Esophagus (tissue), 2 donors: Measurements from ENCODE around the gene TMEM150C. TPM values are rescaled to one million over a fixed set of nuclear protein-coding genes. Genes with fewer than 3 reads are reported as not detected.
"Not testable (repeated sequence)": the region's sequence is repeated elsewhere in the genome, so short reads cannot be mapped to it uniquely, and the experiment has no call there.

Experiments
- H3K27ac ChIP-seq, 2 donors: one replicate each; pipeline ENCODE4 v1.5.1; 2013; ENCODE audit warnings: low read depth in 2 of 2, mild to moderate bottlenecking in 2 of 2, inconsistent platforms in 1 of 2, low read length in 1 of 2, moderate library complexity in 1 of 2
- H3K27me3 ChIP-seq, 2 donors: one replicate each; pipeline ENCODE4 v1.6.1; 2013; ENCODE audit warnings: low read length in 2 of 2, control low read depth in 1 of 2, mild to moderate bottlenecking in 1 of 2; ENCODE audit not compliant: insufficient read depth in 2 of 2, control insufficient read depth in 1 of 2
- H3K36me3 ChIP-seq, 2 donors: one replicate each; pipeline ENCODE4 v1.6.1; 2013; ENCODE audit warnings: low read length in 1 of 2; ENCODE audit not compliant: control insufficient read depth in 2 of 2, insufficient read depth in 2 of 2
- H3K4me1 ChIP-seq, 2 donors: one replicate each; pipeline ENCODE4 v1.6.1; 2013; ENCODE audit warnings: low read length in 1 of 2; ENCODE audit not compliant: control insufficient read depth in 2 of 2, insufficient read depth in 2 of 2
- H3K4me3 ChIP-seq, 2 donors: one replicate each; pipeline ENCODE4 v1.5.1; 2013; ENCODE audit warnings: low read length in 2 of 2, mild to moderate bottlenecking in 2 of 2, low read depth in 1 of 2, moderate library complexity in 1 of 2
- H3K9me3 ChIP-seq, 2 donors: one replicate each; pipeline ENCODE4 v1.6.1; 2013; ENCODE audit warnings: mild to moderate bottlenecking in 2 of 2, low read depth in 1 of 2, low read length in 1 of 2, moderate library complexity in 1 of 2; ENCODE audit not compliant: control insufficient read depth in 2 of 2, insufficient read depth in 1 of 2
- WGBS, 2 donors: extraction: QIAGEN DNeasy Blood & Tissue Kit; methylation state at CpG; one replicate each; pipeline ENCODE4 v1.1.7; 2013; 5-methylcytosine and 5-hydroxymethylcytosine counted together
- polyA plus RNA-seq, 2 donors: library from polyadenylated mRNA; stranded (reverse); fragments of 200-250 nt; gene quantifications; one replicate each; pipeline ENCODE4 v1.2.3, GENCODE V29; 2013
- donor health status: healthy with polysubstance abuse.
- donor health status: Bipolar disorder and iron deficiency.

TMEM150C gene
- polyA plus RNA-seq, 2 donors, result 1.2 to 4.0 TPM

DNA sequence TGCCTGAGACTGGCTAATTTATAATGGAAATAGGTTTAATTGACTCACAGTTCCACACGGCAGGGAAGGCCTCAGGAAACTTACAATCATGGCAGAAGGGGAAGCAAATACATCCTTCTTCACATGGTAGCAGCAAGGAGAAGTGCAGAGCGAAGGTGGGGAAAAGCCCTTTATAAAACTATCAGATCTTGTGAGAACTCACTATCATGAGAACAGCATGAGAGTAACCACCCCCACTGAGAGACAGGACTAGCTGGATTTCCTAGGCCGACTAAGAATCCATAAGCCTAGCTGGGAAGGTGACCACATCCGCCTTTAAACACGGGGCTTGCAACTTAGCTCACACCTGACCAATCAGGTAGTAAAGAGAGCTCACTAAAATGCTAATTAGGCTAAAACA, 88.7 kb downstream of the TMEM150C start:
- H3K9me3 ChIP-seq, H3K27me3 ChIP-seq, H3K4me3 ChIP-seq, H3K36me3 ChIP-seq, H3K27ac ChIP-seq, H3K4me1 ChIP-seq: not testable (repeated sequence)
- 49 to 71% methylated on average over 5 of the region's 5 CpGs for WGBS, 2 donors

- H3K9me3 ChIP-seq, result no peaks in the 10 kb centered on the region
- H3K36me3 ChIP-seq, result no peaks in the 10 kb centered on the region
- H3K4me3 ChIP-seq, result no peak overlapping the region
- no peaks in the 10 kb centered on the region for H3K27me3 ChIP-seq
- WGBS, 2 donors, result 64 to 70% methylated on average over 2 of the region's 2 CpGs
- H3K4me1 ChIP-seq, result no peaks in the 10 kb centered on the region
- H3K27ac ChIP-seq, result no peak overlapping the region
Observed at GRCh38 chr4:82469791-82470345, 91.9 kb downstream of the TMEM150C start.

- H3K4me1 ChIP-seq, result no peaks in the 10 kb centered on the region
- no peaks in the 10 kb centered on the region for H3K9me3 ChIP-seq
- H3K36me3 ChIP-seq, result no peaks in the 10 kb centered on the region
- no peak overlapping the region for H3K27ac ChIP-seq
- H3K27me3 ChIP-seq, result no peaks in the 10 kb centered on the region
- no peak overlapping the region for H3K4me3 ChIP-seq
- WGBS, 2 donors, result 38 to 52% methylated on average over 3 of the region's 3 CpGs
Observed at GRCh38 chr4:82467471-82467870, 94.3 kb downstream of the TMEM150C start.

GRCh38 chr4:82463221-82463620, 98.6 kb downstream of the TMEM150C start:
- Histone ChIP-seq H3K9me3 (no peaks in the 10 kb centered on the region), H3K36me3 (peaks cover 4 to 5% of the 10 kb centered on the region in 2 donors), H3K27me3 (no peaks in the 10 kb centered on the region), H3K27ac (no peak overlapping the region), H3K4me3 (no peak overlapping the region), H3K4me1 (no peaks in the 10 kb centered on the region)
- 95 to 100% methylated on average over 1 of the region's 1 CpG for WGBS, 2 donors

- H3K36me3 ChIP-seq, result peaks cover 4 to 9% of the 10 kb centered on the region in 2 donors
- H3K4me1 ChIP-seq, result no peaks in the 10 kb centered on the region
- no peaks in the 10 kb centered on the region for H3K9me3 ChIP-seq
- WGBS, 2 donors, result 8% methylated on average over 7 of the region's 7 CpGs
- no peak overlapping the region for H3K4me3 ChIP-seq
- H3K27me3 ChIP-seq, result no peaks in the 10 kb centered on the region
- no peak overlapping the region for H3K27ac ChIP-seq
Observed at GRCh38 chr4:82462415-82462831, 99.4 kb downstream of the TMEM150C start.

- Histone ChIP-seq H3K27ac (no peak overlapping the region), H3K4me3 (no peak overlapping the region), H3K9me3 (no peaks in the 10 kb centered on the region), H3K27me3 (no peaks in the 10 kb centered on the region), H3K36me3 (peaks cover 4 to 13% of the 10 kb centered on the region in 2 donors), H3K4me1 (no peaks in the 10 kb centered on the region)
- WGBS, 2 donors, result 88% methylated on average over 2 of the region's 2 CpGs
Observed at GRCh38 chr4:82461710-82462109, 100.1 kb downstream of the TMEM150C start.

DNA sequence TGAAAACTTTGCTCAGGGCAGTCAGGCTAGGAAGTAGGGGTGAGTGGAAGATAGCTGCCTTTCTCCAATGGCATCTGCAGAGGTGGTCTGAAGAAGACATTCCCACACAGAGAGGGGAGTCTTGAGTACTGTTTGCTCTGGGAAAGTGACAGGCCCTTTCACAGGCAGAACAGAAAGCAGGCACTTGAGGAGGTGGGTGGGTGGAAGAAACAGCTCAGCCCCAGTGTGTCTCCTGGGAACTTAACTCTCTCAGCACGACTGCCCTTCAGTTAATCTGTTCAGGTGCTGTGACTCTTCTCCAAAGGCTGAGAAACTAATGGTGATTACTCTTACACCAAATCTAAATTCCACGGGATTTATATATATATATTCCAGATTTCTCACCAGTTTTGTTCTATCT, 103.1 kb downstream of the TMEM150C start:
- H3K4me3 ChIP-seq, result no peak overlapping the region
- 83 to 92% methylated on average over 2 of the region's 2 CpGs for WGBS, 2 donors
- no peaks in the 10 kb centered on the region for H3K4me1 ChIP-seq
- peaks cover 7 to 13% of the 10 kb centered on the region in 2 donors for H3K36me3 ChIP-seq
- no peaks in the 10 kb centered on the region for H3K9me3 ChIP-seq
- no peak overlapping the region for H3K27ac ChIP-seq
- no peaks in the 10 kb centered on the region for H3K27me3 ChIP-seq

GRCh38 chr4:82457266-82457665, 104.5 kb downstream of the TMEM150C start:
- H3K9me3 ChIP-seq, result no peaks in the 10 kb centered on the region
- no peaks in the 10 kb centered on the region for H3K4me1 ChIP-seq
- H3K27ac ChIP-seq, result no peak overlapping the region
- H3K27me3 ChIP-seq, result no peaks in the 10 kb centered on the region
- H3K4me3 ChIP-seq, result no peak overlapping the region
- WGBS, 2 donors, result 87 to 95% methylated on average over 7 of the region's 7 CpGs
- peaks cover 7 to 16% of the 10 kb centered on the region in 2 donors for H3K36me3 ChIP-seq

- peaks cover 6 to 13% of the 10 kb centered on the region in 2 donors for H3K36me3 ChIP-seq
- H3K4me3 ChIP-seq, result no peak overlapping the region
- H3K4me1 ChIP-seq, result no peaks in the 10 kb centered on the region
- H3K27ac ChIP-seq, result no peak overlapping the region
- no peaks in the 10 kb centered on the region for H3K27me3 ChIP-seq
- H3K9me3 ChIP-seq, result no peaks in the 10 kb centered on the region
- WGBS, 2 donors, result 96 to 97% methylated on average over 7 of the region's 7 CpGs
Observed at GRCh38 chr4:82452026-82452425, 109.8 kb downstream of the TMEM150C start.

GRCh38 chr4:82450966-82451755, 110.6 kb downstream of the TMEM150C start:
- H3K4me3 ChIP-seq, result no peak overlapping the region
- H3K27ac ChIP-seq, result no peak overlapping the region
- 77 to 78% methylated on average over 13 of the region's 13 CpGs for WGBS, 2 donors
- no peaks in the 10 kb centered on the region for H3K9me3 ChIP-seq
- H3K27me3 ChIP-seq, result no peaks in the 10 kb centered on the region
- peaks cover 6 to 13% of the 10 kb centered on the region in 2 donors for H3K36me3 ChIP-seq
- H3K4me1 ChIP-seq, result no peaks in the 10 kb centered on the region
